Keratinocyte (primary cell): ENCODE measurements around the gene MAL.

Source experiments
- CTCF ChIP-seq, 3 experiments: IDR thresholded peaks in 1 of 3; conservative IDR thresholded peaks in 1 of 3; optimal IDR thresholded peaks in 1 of 3; 2 replicates in 2 of 3; 3 replicates in 1 of 3; pipeline versions ENCODE3 to v1.5.1; 2011; ENCODE audit warnings: low read length in 3 of 3, mild to moderate bottlenecking in 3 of 3, moderate library complexity in 2 of 3, control low read depth in 1 of 3, inconsistent platforms in 1 of 3; ENCODE audit not compliant: insufficient read depth in 2 of 3; ENCODE audit errors: extremely low read depth in 1 of 3
- EZH2 ChIP-seq: IDR thresholded peaks from one replicate; pipeline ENCODE4 v1.6.1; 2012; ENCODE audit warnings: inconsistent platforms, mild to moderate bottlenecking, low read length, moderate library complexity

- TF ChIP-seq CTCF (optimal IDR thresholded peaks at IDR 0.05 in 1 of 3, IDR thresholded peaks at IDR 0.05 in 1 of 3, conservative IDR thresholded peaks at IDR 0.05 in 1 of 3; ENCODE audit: extremely low read depth in 1 of 3, insufficient read depth in 2 of 3, low read length in 3 of 3) (no peak), EZH2 (no peak)
These were observed 38.2 kb upstream of the MAL start for GRCh38 chr2:94987074-94988020.
